GM19467 (cell line): Measurements from ENCODE around the gene CD27.
"Not testable (repeated sequence)": the region's sequence is repeated elsewhere in the genome, so short reads cannot be mapped to it uniquely, and the experiment has no call there.

Experiments used
- ATAC-seq: cut with Tn5 transposase; IDR thresholded peaks from one replicate; pipeline ENCODE4 v1.9.1; 2021; ENCODE audit warnings: mild to moderate bottlenecking, moderate library complexity; ENCODE audit not compliant: unreplicated experiment

CD27 gene

DNA sequence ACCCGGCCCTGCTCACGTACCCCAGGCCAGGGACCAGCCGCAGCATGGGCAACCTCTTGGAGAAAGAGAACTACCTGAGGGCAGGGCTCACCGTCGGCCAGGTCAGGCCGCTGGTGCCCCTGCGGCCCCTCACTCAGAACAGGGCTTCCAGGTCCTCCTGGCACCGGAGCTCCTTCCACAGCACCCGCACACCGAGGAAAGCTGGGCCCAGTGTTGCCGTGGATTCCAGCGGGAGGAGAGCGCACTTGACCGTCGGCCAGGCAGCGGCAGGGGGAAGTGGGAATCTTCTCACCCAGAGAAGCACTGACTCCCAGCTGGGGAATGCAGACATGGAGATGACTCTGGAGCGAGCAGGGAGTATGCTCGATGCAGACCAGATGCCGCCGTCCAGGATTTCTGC is 33.7 kb downstream of the CD27 start:
- ATAC-seq, result no peak

DNA sequence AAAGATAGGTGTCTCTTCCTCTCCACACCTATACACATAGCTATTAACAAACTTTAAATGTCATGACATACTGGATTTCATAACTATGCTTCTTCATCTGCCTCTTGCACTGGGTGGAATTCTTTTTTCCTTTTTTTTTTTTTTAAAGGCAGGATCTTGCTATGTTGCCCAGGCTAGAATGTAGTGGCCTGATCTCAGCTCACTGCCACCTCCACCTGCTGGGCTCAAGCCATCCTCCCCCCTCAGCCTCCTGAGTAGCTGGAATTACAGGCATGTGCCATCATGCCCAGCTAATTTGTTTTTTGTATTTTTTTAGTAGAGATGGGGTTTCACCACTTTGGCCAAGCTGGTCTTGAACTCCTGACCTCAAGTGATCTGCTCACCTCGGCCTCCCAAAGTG is 43.5 kb downstream of the CD27 start:
- ATAC-seq, result no peak

DNA sequence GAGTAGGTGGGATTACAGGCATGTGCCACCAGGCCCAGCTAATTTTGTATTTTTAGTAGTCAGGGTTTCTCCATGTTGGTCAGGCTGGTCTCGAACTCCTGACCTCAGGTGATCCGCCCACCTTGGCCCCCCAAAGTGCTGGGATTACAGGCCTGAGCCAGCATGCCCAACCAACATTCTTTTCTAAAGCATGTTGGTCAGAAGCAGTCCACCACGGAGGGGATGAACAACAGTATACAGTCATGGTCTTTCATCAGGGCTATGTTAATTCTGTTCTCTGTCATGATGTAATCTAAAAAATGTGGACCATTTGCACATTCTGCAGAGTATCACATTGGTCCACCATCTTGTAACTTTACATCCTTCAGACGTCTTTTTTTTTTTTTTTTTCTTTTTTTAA is 44.7 kb downstream of the CD27 start:
- no peak for ATAC-seq

DNA sequence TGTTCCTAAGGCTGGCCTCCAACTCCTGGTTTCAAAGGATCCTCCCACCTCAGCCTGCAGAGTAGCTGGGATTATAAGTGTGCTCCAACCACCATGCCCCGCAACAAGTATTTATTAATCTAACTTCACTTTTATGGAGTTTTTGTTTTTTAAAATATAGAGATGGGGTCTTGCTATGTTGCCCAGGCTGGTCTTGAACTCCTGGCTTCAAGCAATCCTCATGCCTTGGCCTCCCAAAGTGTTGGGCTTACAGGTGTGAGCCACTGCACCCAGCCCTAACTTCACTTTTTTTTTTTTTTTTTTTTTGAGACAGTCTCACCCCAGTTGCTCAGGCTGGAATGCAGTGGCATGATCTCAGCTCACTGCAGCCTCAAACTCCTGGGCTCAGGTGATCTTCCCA is 45.9 kb downstream of the CD27 start:
- ATAC-seq, result not testable (repeated sequence)

DNA sequence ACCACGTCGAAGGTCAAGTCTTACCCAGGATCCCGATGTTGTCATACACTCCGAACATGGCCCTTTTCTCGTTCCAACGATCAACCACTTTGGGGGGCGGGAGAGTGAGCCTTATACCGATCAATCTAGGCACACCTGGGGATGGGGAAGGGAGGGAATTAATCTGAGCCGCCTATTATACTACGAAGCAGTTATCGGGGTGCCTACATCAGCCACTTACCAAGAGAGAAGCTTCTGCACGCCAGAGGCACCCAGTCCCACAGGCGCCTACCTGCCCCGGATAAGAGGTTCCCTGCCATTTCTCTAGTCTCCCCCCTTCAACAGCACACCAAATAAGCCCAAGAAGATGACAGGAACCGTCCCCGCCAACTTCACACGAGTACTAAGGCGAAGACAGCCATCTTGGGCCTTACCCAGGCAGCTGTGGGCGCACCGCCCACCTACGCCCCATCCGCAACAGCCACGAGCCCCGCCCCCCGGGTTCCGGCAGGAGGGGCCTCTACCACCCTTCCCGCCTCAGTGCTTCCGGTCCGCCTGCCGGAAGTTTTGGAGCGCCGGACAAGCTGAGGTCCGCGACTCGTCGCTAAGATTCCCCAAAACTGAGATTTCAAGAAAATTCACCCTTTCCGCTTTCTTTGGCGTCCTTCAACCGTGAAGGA is 48.2 kb downstream of the CD27 start, which contains the start of gene MRPL51:
Gene MRPL51, minus strand, starts transcription at position 425 of the 659 bp plus-strand sequence. Its CDS starts 126 bp downstream, at position 299.
- ATAC-seq, result peak; percentile 60

DNA sequence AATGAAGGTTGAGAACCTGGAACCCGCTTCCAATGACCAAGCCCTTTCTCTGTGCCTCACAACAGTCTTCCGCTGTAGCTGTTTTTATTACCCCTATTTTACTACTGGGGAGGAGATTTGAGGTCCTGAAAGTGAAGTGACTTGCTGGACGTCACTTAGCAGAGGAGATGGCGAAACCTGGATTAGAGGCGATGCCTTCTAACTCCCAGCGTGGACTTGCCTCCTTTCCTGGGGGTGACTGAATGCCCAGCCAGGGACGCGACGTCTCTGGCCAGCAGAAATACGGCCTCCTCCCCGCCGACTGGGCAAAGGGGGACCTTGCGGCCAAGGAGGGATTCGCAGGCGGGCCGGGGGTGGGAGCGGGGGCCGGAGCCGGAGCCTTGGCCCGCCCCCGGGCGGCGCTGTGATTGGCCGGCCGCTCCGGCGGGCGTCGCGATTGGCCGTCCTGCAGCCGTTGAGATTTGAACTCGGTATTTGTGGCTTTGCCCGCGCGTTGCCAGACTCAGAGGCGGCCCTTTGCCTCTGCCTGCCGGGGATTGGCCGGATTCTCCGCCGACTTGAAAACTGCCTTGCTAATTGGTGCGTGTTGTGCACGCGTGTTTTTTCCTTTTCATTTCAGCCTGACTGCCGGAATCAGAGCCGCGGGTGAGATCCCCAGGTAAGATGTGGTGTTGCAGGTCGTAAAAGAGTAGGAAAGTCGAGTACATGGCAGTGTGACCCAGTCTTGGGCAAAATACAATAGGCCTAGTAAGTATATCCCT is 48.9 kb downstream of the CD27 start, which contains the start of gene NCAPD2:
Gene NCAPD2, plus strand, starts transcription at position 606 of the 761 bp plus-strand sequence. CDS start 997 bp downstream, outside the sequence.
- ATAC-seq, result peak; percentile 76

DNA sequence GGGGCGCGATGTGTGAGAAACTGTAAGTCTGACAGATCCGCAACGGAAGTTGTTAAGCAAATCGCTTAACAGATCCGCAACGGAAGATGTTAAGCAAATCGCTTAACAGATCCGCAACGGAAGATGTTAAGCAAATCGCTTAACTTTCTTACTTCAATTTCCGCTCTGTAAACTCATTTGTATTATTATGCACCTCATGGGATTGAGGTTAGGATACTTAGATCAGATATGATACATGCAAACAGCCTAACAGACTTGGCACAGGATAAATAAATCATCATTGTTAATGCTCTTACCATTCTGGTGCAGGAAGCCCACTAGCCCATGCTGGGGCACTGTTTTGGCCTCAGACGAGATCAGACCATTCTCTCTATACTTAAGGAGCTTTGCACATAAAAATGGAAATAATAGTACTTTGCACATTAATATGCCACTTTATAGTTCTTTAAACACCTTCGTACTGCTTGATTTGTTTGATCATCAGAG is 49.5 kb downstream of the CD27 start:
- ATAC-seq, result no peak

DNA sequence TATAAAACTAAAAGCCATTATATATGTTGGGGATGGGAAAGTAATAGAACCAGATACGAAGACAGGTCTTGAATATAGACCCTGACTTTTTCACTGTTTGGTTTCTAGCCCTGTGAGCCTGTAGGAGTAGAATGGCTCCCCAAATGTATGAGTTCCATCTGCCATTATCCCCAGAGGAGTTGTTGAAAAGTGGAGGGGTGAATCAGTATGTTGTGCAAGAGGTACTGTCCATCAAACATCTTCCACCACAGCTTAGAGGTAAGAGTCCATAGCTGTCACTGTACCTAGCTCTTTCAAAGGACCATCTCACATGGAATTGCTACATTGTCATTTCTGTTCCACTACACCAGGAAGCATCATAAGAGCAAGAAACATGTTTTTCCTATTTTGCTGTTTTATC is 50.2 kb downstream of the CD27 start:
- no peak for ATAC-seq

DNA sequence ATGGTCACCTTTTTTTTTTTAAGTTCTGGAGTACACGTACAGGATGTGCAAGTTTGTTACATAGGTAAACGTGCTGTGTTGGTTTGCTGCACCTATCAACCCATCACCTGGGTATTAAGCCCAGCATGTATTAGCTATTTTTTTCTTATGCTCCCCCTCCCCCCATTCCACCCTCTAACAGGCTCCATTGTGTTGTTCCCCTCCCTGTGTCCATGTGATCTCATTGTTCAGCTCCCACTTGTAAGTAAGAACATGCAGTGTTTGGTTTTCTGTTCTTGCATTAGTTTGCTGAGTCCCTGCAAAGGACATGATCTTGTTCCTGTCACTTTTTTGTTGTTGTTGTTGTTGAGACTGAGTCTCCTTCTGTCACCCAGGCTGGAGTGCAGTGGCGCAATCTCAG is 52.5 kb downstream of the CD27 start:
- not testable (repeated sequence) for ATAC-seq

DNA sequence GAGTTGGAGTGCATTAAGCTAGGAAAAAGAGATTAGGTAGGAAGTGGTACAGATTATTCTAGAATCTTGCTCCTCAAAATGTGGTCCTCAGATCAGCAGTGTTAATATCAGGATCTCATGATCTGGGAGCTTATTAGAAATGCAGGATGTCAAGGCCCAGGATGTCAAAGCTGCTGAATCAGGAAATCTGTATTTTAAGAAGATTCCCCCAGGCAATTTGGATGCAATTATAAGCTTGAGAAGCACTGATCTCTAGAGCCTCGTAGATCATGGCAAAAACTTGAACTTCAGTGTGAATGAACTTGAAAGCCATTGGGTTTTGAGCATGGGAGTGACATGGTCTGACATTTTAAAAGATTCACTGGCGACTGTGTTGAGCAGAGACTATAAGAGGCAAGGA is 55.7 kb downstream of the CD27 start:
- ATAC-seq, result no peak
